Stimulated activated CD4-positive, alpha-beta T cell treated with anti-CD3 and anti-CD28 coated beads, Interleukin-2, amount 100 ng/mL, for 48 hours (primary cell): ENCODE data around the gene VPREB1.
"Not testable (repeated sequence)": the region's sequence is repeated elsewhere in the genome, so short reads cannot be mapped to it uniquely, and the experiment has no call there.

Experiments
- DNase-seq, 2 donors: peaks; one replicate each; pipeline ENCODE4 v3.0.0-alpha.2; 2020

The VPREB1 gene

GRCh38 chr22:22214819-22215329 lies 29.7 kb upstream of the VPREB1 start:
- no peak for DNase-seq

GRCh38 chr22:22215659-22216449 lies 28.7 kb upstream of the VPREB1 start:
- DNase-seq: no peak

GRCh38 chr22:22216450-22216959 lies 28.1 kb upstream of the VPREB1 start:
- DNase-seq: no peak

GRCh38 chr22:22218302-22218701 lies 26.3 kb upstream of the VPREB1 start:
- no peak for DNase-seq

- no peak for DNase-seq
These were observed 25.2 kb upstream of the VPREB1 start for GRCh38 chr22:22219140-22219996.

GRCh38 chr22:22221043-22221442 lies 23.5 kb upstream of the VPREB1 start:
- not testable (repeated sequence) for DNase-seq

GRCh38 chr22:22226448-22227187 lies 18.0 kb upstream of the VPREB1 start:
- DNase-seq: no peak

GRCh38 chr22:22228421-22228820 lies 16.2 kb upstream of the VPREB1 start:
- DNase-seq: no peak

- no peak for DNase-seq
These were observed 15.7 kb upstream of the VPREB1 start for GRCh38 chr22:22228921-22229320.

- DNase-seq: no peak
These were observed 14.7 kb upstream of the VPREB1 start for GRCh38 chr22:22229683-22230420.

GRCh38 chr22:22230438-22230837 lies 14.1 kb upstream of the VPREB1 start:
- no peak for DNase-seq

GRCh38 chr22:22233081-22233480 lies 11.5 kb upstream of the VPREB1 start:
- DNase-seq: no peak

GRCh38 chr22:22235558-22235957 lies 9.0 kb upstream of the VPREB1 start:
- DNase-seq: peak; percentile 65 to 68

- DNase-seq: no peak
These were observed 7.1 kb upstream of the VPREB1 start for GRCh38 chr22:22237521-22237920.

- no peak for DNase-seq
These were observed 5.2 kb upstream of the VPREB1 start for GRCh38 chr22:22239311-22239939.

GRCh38 chr22:22241554-22241898 lies 3.1 kb upstream of the VPREB1 start:
- no peak for DNase-seq

GRCh38 chr22:22242488-22242887 lies 2.1 kb upstream of the VPREB1 start:
- no peak for DNase-seq

GRCh38 chr22:22243033-22243680 lies 1.4 kb upstream of the VPREB1 start:
- DNase-seq: no peak

GRCh38 chr22:22245256-22245909 lies 797 bp downstream of the VPREB1 start:
- no peak for DNase-seq

- DNase-seq: no peak
These were observed 1.4 kb downstream of the VPREB1 start for GRCh38 chr22:22245935-22246525.
